GM18868 (cell line): ENCODE measurements around the gene PLEKHM3.
A peak's percentile ranks its signal among the peaks of the same experiment; 100 is the strongest.
"Not testable (repeated sequence)": the region's sequence is repeated elsewhere in the genome, so short reads cannot be mapped to it uniquely, and the experiment has no call there.

ENCODE experiments used
- ATAC-seq: cut with Tn5 transposase; IDR thresholded peaks from one replicate; pipeline ENCODE4 v1.9.1; 2021; ENCODE audit warnings: mild to moderate bottlenecking, moderate library complexity; ENCODE audit not compliant: unreplicated experiment

Gene PLEKHM3

GRCh38 chr2:207831584-207832248, 193.6 kb downstream of the PLEKHM3 start:
- no peak for ATAC-seq

DNA sequence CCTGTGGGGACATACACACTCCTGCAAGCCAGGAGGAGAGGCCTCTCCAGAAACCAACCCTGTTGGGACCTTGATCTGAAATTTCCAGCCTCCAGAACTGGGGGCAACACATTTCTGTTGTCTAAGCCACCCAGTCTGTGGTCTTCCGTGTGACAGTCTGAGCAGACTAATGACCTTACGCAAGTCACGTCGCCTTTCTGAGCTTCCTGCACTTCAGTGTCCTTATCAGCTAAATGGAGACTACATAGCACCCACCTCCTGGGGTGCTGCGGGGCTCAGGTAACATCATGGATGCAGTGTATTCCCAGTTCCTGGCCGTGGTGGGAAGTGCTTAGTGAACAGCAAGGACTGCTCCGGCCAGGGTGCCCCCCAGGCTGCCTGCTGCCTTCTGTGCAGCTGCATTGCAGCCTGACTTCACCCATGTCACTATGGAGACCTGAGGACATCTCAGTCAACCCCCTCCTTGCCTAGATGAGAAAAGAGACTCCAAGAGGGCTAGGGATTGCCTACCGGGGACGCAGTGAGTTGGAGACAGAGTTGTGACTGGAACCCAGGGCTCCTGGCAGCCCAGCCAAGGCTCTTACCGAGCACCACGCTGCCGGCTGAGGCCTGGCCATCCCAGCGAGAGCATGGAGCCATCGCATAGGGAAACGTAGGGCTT, 194.4 kb downstream of the PLEKHM3 start:
- ATAC-seq = no peak

DNA sequence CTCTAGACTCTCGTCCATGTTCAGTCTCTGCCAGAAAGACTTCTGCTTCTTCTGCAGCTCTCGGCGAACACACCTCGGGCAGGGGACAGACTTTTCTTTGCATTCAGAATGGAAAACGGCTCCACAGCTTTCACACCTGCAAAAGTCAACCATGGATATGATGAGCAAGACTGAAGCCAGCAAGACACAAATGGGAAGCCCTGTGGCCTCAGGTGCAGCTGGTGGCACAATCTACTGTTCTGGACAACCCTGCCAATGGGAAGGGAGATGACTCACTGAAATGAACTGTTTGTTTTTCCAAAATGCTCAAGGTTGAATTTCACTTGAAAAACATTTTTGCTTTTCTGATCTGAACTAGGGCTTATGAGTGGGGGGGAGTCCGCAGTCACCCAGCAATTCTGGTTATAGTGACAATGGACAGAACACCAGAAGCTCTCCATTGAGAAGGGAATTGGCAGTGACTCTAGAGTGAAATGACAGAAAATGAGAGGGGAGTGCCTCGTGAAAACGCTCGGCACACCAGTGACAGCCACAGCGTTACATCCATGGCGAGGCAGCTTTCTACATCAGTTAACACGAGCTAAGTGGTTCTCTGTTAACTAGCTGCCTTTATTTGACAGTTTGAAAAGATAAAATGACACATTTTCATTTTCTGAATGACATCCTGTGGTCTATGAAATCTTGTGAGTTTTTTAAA, 196.8 kb downstream of the PLEKHM3 start:
- no peak for ATAC-seq

DNA sequence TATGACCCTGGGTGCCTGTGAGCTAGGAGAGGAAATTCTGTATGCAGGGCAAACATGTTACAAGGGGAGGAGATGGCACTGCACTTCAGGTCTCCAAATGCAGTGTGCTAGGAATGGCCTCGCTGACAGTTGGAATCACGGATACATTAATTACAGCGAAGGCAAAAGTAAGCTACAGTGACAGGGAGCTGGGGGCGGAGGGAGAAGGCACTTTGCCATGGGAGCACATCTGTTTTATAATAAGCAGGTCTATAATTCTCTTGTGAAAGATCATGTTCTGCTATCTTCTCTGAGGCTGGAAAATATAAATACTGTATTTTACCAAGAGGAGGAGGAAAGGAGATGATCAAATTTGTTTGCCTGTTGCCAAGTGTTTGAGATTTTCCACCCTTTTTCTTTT, 199.3 kb downstream of the PLEKHM3 start:
- no peak for ATAC-seq

DNA sequence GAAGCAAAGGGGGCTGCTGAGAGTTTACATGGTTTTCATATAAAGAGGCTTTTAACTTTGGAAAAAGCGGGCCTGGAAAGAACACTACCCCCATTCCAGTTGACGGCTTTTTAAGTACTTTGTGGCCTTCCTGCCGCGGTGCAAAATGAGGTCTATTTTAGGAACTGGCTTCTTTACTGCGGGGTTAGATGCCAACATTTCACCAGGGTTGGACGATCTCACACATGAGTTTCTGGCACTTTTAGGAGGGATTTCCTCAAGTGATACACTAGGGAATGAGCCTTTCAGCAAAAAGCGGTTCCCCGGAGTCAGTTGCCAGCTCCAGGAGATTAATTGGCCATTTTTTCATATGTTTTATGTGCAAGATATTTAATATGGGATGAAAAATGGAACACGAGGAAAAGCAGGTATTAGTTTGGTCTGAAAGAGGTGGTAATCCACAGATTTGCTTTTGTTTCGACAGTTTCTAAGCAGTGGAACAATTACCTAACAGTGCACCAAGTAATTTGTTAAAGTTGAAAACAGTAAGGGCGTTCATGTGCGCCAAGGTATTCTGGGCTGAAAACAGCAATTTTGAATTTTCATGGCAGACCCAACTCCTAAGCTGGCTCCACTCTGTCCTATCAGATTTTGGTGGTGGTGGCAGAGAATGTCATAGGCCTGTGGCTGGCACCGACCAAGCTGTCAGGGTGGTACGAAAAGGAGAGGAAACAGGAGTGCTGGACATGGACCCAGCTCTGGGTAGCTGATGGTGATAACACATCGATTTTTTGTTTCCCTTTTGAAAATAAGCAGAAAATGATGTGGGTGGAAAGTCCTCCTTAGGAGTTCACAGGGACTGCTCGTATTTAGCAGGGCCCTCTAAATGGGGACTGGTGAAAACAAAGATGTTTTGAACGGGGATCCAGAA, 200.0 kb downstream of the PLEKHM3 start:
- ATAC-seq = no peak

GRCh38 chr2:207823865-207824264, 201.5 kb downstream of the PLEKHM3 start:
- no peak for ATAC-seq

- no peak for ATAC-seq
These were observed 205.2 kb downstream of the PLEKHM3 start for GRCh38 chr2:207819839-207820784.

DNA sequence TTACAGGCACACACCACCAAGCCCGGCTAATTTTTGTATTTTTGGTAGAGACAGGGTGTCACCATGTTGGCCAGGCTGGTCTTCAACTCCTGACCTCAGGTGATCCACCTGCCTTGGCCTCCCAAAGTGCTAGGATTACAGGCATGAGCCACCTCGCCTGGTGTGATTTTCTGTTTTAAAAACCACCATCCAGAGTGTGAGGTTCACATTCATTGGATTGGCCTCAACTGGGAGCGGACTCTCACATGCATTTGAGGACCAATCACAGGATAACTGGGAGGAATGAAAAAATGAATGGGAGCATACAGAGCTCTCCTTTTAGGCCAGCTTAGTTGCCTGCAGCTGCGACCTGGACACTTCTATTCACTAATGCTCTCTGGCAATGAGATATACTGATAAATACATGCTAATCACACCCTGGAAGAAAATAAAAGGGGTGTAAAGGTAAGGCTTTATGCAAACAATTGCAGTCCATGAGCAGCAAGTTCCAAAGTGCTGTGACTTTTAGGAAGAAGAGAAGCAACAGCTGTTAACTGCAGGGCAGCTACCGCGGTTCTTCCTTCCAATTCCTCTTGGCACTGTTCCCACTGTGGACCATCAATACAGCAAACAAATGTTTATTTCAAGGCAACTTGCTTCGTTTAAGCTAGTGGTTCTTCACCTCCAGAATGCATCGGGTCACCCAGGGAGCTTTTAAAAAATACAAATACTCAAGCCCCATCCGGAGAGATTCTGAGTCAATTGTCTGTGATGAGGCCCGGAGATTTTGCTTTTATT, 206.1 kb downstream of the PLEKHM3 start:
- no peak for ATAC-seq

GRCh38 chr2:207816546-207816945, 208.8 kb downstream of the PLEKHM3 start:
- ATAC-seq = no peak

DNA sequence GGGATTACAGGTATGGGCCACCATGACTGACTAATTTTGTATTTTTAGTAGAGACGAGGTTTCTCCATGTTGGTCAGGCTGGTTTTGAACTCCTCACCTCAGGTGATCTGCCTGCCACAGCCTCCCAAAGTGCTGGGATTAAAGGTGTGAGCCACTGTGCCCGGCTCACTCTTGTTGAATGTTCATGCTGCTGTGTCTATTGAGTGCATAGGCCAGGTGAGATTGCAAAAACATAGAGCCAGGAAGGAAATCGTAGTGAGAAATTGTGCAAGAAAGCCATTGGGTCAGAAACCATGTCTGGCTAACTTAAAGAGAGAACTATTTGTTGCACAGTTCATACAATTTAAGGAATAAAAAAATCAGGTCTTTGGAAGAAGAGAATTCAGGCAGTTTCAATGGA, 210.1 kb downstream of the PLEKHM3 start:
- ATAC-seq = no peak

- no peak for ATAC-seq
These were observed 211.4 kb downstream of the PLEKHM3 start for GRCh38 chr2:207813942-207814341.

GRCh38 chr2:207813221-207813916, 212.0 kb downstream of the PLEKHM3 start:
- ATAC-seq = no peak

DNA sequence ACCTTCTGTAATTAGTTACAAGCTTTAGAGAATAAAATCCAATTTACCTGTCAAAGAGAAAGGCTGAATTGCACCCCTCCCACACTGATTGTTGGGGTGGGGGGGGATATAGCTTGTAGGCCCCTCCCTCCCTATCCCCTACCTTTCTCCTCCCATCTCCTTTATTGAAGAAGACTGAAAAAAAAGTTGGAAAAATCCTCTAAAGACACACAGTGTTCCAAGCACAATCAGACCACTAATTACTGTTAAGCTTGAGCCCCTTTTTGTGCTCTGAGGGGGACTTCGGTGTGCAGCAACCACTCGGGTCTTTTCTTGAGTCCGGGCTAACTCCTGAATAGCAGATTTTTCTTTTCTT, 212.6 kb downstream of the PLEKHM3 start:
- ATAC-seq = no peak

DNA sequence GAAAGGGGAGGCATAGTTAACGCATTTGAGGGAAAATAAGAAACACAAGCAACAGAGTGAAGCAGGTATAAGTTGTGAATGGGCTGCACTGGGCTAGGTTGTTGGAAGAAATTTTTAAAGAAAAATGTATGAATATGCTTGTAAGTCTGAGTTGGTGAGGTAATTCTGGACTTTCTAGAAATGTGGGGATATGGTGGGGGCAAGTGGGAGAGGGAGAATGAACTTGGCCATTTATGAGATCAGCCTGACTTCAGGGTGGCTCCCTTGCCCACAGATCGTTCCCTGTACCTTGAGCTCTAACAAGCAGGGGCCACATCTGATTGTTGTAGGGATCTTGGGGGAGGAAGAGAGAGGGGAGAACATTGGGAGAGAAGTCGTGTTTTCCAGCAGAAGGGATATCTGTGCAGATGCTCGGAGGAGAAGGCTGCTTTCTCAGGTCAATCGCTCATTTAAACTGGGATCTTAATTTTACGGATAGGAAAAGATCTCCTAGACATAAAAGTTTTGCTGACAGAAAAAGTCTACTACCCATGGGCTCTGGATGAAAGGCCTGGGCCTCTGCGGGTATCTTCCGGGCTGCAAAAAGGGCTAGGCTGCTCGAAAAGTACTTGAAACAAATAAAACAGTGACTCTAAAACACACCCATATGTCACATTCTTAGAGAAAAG, 213.1 kb downstream of the PLEKHM3 start:
- ATAC-seq = no peak

GRCh38 chr2:207811658-207812057, 213.7 kb downstream of the PLEKHM3 start:
- ATAC-seq = not testable (repeated sequence)

- ATAC-seq = no peak
These were observed 215.0 kb downstream of the PLEKHM3 start for GRCh38 chr2:207810200-207810788.

DNA sequence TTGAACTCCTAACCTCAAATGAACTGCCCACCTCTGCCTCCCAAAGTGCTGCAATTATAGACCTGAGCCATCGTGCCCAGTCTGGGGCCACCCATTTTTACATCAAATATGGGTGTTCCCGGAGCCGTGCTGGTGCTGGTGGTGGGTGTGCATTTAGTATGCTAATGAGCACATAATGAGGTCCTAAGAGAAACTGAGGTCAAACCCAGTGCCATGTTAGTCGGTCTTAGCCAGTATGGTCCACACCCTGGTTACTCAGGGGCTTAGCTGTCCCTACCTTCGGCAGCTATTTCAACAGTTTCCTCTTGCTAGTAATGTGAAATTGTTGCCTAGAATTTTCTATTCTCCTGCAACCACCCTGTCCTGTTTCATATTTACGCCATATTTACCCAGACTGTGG, 217.2 kb downstream of the PLEKHM3 start:
- ATAC-seq = no peak

DNA sequence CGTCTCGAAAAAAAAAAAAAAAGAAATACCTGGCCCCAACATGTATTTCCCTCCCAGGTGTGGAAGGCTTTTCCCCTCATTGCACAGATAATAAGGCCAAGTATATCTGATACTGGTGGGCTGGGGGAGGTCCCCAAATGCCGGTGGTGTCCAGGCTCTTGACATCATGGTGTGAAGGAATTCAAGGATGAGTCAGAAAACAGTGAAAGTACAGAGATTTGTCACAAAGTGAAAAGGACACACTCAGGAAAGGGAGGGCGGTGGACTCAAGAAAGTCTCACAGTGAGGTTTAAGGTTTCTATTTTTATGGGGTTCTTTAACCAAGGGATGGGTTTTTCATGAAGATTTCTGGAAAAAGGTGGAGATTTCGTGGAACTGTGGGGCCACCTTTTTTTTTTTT, 217.8 kb downstream of the PLEKHM3 start:
- ATAC-seq = peak; percentile 89
